Measurements from ENCODE around the gene GRAMD2A.

The GRAMD2A gene

DNA sequence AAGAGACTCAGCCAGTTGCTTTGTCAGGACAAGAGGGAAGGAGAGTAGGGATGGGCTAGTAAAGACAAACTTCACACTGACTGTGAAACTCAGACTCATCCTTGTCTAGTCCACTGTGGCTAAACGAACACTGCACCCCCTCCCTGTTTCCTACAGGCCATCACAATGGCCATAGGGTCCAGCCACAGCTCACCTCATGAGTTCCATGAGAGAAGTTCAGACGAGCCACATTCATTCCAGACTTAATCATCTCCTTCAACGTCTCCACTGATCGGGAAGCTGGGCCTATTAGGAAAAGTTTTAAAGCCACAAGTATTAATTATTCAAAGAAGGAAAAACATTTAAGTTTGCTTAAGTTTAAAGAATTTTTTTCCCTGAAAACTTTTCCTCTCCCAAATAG, 19.6 kb upstream of the GRAMD2A start:
- peak; percentile 72 for DNase-seq (ENCODE audit: low read depth, low spot score)

- DNase-seq (ENCODE audit: low read depth, low spot score): no peak
Observed at GRCh38 chr15:72216079-72216478, 18.5 kb upstream of the GRAMD2A start.

GRCh38 chr15:72207558-72208085, 10.0 kb upstream of the GRAMD2A start:
- no peak for DNase-seq (ENCODE audit: low read depth, low spot score)

- no peak for DNase-seq (ENCODE audit: low read depth, low spot score)
Observed at GRCh38 chr15:72206677-72207000, 9.1 kb upstream of the GRAMD2A start.

GRCh38 chr15:72205896-72206676, 8.5 kb upstream of the GRAMD2A start:
- DNase-seq (ENCODE audit: low read depth, low spot score): no peak

DNA sequence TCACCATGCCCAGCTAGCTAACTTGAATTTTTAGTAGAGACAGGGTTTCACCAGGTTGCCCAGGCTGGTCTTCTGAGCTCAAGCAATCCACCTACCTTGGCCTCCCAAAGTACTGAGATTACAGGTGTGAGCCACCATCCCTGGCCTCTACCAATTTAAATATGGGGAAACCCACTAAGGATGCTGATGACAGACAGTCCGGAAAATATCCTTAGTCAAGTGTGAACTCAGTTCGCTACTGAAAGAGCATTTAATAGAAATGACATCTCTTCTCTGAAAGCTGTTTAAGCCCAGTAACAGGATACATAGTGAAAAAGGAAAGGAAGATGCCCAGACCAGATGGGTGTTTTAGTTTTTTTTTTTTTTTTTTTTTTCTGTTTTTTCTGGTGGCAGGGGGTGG, 7.7 kb upstream of the GRAMD2A start:
- DNase-seq (ENCODE audit: low read depth, low spot score): no peak

- DNase-seq (ENCODE audit: low read depth, low spot score): peak; percentile 96
Observed at GRCh38 chr15:72203507-72203837, 5.9 kb upstream of the GRAMD2A start.

DNA sequence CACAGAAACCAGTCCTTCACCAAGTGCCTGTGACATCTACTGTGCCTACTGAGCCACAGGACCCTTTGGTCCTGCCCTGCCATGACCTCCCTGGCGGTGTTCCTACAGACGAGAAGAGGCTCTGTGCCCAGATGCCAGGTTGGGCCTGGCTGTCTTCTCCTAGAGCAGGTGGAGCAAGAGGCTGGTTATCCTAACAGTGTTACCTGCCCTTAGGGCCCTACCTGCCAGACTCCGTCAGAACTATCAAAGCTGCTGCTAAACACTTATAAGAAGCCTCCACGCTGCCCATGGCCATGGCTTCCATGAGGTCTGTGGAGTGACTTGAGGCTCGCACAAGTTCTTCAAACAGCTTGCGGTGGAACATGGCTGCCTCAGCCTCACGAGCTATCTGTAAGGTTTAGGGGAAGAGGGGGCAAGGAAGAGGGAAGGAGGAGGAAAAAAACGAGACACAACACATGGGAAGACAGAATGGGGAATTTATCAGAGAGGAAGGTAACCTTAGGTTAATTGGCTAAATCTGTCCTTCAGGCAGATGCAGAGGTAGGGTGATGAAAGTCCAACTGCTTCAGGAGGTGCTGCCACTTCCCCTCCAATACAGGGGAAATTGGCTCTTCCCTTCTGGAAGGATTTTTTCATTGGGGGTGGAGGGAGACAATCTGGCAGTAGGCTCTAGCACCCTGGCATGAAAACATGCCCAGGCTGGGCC, 5.4 kb upstream of the GRAMD2A start:
- DNase-seq (ENCODE audit: low read depth, low spot score): no peak

GRCh38 chr15:72202302-72202701, 4.7 kb upstream of the GRAMD2A start:
- no peak for DNase-seq (ENCODE audit: low read depth, low spot score)

- DNase-seq (ENCODE audit: low read depth, low spot score): no peak
Observed at GRCh38 chr15:72201391-72201921, 3.9 kb upstream of the GRAMD2A start.

DNA sequence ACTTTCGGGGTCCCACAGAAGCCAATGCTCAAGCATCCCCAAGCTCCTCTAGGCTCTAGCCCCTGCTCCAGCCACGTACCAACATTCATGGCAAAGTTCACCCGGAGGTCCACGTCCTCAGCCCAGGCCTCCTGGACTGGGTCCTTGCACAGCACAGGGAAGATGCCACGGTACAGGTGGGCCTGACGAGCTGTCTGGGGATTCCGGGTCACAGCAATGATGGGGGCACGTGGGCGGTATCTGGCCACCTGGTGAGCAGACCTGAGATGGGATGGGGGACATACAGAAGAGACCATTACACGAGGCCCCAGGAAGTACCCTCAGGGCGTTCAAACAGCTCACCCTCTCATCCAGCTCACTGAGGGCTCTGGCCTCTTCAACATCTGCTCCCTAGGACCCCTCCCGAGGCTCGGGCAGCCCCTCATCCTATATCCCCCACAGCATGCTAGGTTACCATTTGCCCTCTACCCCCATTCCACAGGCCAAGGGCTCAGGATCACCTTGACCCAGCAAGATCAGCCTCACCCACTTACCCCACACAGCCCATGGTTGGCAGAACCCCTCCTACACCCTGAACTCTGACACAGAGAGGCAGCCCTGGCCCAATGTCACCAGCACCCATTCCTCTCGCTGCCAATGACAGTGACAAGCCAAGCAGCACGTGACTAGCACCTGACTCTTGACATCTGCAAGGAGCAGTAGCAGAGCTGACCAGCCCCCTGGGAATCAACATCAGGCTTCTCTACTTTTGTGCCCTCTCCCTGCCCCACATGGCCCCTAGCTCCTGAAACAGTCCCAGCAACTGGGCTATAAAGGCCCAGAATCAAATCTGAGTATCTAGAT, 3.0 kb upstream of the GRAMD2A start:
- no peak for DNase-seq (ENCODE audit: low read depth, low spot score)

GRCh38 chr15:72199721-72200212, 2.2 kb upstream of the GRAMD2A start:
- peak; percentile 88 for DNase-seq (ENCODE audit: low read depth, low spot score)

GRCh38 chr15:72199205-72199515, 1.6 kb upstream of the GRAMD2A start:
- no peak for DNase-seq (ENCODE audit: low read depth, low spot score)

- DNase-seq (ENCODE audit: low read depth, low spot score): no peak
Observed at GRCh38 chr15:72198356-72199204, 993 bp upstream of the GRAMD2A start.

GRCh38 chr15:72197041-72197459, 537 bp downstream of the GRAMD2A start:
- peak; percentile 52 for DNase-seq (ENCODE audit: low read depth, low spot score)

GRCh38 chr15:72196409-72197040, 1.1 kb downstream of the GRAMD2A start:
- DNase-seq (ENCODE audit: low read depth, low spot score): no peak

GRCh38 chr15:72195101-72195511, 2.5 kb downstream of the GRAMD2A start:
- no peak for DNase-seq (ENCODE audit: low read depth, low spot score)

GRCh38 chr15:72193836-72194396, 3.7 kb downstream of the GRAMD2A start:
- DNase-seq (ENCODE audit: low read depth, low spot score): no peak

- no peak for DNase-seq (ENCODE audit: low read depth, low spot score)
Observed at GRCh38 chr15:72192416-72192815, 5.2 kb downstream of the GRAMD2A start.

GRCh38 chr15:72189250-72189902, 8.2 kb downstream of the GRAMD2A start:
- no peak for DNase-seq (ENCODE audit: low read depth, low spot score)

All from astrocyte of the hippocampus (primary cell).